COLO668 (cell line): ENCODE measurements around the gene RALA.
"Not testable (repeated sequence)": the region's sequence is repeated elsewhere in the genome, so short reads cannot be mapped to it uniquely, and the experiment has no call there.

Source experiments
- DNase-seq: peaks from one replicate; lab custom pipeline; 2025; ENCODE audit not compliant: unreplicated experiment; lab: John Stamatoyannopoulos, UW

Gene RALA

DNA sequence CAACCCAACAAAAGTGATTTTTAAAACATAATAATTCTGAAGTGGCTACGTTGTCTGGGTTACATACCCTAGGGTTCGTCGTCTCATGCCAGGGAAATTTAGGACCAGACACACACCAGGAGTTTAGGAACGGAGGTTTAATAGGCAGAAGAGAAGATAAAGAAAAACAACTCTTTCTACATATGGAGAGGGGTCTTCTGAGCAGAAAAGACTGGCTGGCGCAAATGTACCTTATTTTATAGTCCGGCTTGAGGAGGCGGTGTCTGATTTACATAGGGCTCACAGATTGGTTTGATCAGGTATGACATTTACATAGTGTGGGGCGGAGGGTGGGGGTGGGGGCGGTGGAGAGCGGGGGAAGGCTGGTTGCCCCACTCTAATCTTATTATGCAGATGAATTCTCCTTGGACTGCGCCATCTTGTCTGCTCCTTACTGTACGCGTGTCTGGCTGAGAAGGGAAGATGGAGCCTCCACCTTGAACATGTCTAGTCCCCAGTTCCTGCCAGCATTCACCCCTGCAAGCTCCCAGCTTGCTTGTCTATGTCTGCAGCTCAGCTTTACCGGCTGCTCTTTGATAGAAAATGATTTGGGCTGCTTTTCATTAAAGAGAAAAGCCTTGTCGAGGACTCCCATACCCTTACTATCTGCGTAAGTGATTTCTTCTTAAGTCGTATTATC, 98.7 kb downstream of the RALA start:
- no peak for DNase-seq

DNA sequence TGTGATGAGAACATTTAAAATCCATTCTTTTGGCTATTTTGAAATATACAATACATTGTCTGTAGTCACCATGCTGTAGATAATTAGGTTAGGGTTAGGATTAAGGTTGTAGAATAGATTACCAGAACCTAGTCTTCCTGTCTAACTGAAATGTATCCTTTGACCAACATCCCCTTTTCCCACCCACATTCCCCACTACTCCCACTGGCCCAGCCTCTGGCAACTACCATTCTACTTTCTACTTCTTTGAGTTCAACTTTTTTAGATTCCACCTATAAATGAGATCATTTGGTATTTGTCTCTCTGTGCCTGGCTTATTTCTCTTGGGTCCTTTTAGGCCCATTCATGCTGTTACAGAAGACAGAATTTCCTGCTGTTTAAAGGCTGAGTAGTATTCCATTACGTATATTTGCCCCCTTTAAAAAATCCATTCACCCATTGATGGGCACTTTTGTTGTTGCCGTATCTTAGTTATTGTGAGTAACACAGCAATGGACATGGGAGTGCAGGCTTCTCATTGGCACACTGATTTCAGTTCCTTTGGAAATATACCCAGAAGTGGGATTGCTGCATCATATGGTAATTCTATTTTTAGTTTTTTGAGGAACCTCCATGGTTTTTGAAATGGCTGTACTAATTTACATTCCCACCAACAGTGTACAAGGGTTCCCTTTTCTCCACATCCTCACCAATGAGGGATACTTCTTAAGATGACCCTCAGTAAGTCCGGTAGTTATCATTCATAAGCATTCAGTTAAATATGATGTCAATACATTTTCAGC, 104.0 kb downstream of the RALA start:
- no peak for DNase-seq

- peak; percentile 97 for DNase-seq
Measured at GRCh38 chr7:39732837-39733804, 109.7 kb downstream of the RALA start.

DNA sequence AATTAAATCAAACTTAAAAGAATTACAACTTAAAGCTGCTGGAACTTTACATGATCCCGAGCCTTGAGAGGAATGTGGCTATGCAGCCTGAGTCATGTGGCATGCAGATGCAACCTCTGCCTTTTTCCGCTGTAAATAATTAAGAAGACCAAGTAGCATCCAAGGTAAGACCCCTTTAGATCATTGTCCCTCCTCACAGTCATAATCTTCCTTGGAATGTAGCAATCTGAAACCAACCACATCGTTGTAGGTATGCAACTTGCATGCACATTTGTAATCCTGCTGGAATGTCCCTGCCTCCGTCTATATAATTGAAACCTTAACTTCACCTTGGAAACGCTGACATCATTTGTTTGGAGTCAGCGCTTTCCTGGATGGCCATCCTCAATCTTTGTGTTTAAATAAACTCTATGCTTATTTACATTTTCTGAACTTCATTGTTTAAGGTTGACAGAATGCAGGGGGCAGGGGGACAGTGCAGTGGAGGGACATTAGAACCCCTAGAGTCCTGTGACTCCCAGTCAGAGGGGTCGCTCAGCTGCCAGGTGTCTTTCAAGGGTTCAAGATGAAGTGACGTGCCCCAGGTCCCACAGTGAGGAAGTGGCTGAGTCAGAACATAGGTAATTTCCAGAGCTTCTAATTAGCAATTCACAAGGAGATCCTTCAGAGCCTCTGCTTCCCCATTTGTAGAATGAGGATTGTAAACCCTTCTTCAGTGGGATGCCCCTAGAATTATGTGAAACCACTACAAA, 110.7 kb downstream of the RALA start:
- peak; percentile 61 for DNase-seq

DNA sequence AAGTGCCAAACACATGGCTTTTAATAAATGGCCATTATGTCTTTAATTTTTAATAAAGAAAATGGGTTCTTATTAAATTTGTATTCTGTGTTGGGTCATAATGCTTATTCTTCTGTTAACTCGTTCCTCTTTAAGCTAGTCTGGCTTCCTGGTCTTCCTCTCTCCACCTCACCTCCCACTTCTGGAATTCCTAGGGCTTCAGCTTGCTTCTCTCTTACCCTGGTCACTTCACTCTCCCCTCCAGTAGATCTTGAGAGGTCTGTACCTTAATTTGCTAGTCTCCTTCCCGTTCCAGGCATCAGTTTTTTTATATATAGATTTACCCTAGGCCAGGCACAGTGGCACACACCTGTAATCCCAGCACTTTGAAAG, 111.2 kb downstream of the RALA start:
- no peak for DNase-seq

DNA sequence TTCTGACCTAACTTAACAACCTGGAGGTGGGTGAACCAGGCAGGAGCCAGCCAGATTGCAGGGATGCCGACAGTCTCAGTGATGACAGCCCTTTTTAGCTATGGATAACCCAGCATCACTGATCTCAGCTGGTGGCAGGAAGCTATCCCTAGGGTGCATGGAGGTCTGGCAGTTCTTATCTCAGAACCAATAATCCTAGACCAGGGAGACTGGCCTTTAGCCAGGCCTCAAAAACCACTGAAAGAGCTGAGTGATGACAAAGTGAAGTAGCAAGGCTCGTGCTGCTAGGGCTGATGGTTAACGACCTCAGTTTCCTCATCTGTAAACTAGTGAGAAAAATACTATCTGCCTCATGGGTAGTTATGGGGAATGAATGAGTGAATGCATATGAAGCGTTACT, 112.5 kb downstream of the RALA start:
- DNase-seq, result no peak

DNA sequence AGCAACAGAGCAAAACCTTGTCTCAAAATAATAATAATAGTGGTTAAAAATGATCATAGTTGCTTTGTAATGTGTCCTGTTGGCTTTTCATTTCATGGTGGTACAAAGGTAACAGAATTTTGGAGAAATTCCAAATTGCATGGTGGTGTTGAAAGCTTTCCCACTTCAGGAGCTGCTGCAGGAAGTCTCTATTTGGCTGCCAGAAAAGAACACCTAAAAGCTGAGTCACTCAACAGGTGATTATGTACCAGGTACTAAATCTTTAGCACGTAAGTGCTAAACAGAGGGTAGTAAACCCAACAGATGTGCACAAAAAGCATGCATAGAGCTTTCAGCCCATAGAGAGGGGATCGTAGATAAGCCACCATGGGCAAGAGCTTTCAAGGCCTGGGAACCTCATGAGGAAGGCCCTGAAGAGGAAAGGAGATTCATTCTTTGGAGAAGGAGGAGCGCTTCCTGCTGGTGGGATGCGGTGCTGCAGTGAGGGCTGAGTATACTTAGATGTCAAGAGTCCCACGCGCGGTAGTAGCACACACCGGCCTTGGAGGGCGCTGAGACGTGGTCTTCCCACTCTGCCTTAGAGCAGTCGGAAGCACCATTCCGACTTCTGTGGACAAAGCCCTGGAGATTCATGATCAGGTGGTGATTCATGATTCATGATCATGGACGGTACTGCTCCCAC, 118.7 kb downstream of the RALA start:
- peak; percentile 56 for DNase-seq

- no peak for DNase-seq
Measured at GRCh38 chr7:39744620-39745019, 121.2 kb downstream of the RALA start.

GRCh38 chr7:39745320-39745719, 121.9 kb downstream of the RALA start:
- DNase-seq, result no peak

GRCh38 chr7:39746103-39746819, 122.9 kb downstream of the RALA start:
- peak; percentile 84 for DNase-seq

DNA sequence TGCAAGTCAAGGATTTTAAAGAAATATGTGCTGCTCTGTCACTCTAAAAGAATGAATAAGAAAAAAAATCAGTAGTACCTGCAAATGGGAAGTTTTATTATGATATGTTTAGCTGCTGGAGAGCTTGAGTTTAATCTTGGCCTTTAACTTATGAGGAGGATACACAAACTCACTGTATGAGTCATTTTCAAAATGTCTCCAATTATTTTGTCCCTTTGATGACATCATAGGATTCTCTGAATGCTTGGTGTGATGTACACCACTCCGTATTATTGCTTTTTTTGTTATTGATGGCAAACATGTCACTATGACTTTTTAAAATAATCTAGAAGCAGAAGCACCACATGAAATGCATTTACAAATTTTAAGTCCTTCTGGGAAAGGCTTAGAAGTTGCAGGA, 125.8 kb downstream of the RALA start:
- no peak for DNase-seq

DNA sequence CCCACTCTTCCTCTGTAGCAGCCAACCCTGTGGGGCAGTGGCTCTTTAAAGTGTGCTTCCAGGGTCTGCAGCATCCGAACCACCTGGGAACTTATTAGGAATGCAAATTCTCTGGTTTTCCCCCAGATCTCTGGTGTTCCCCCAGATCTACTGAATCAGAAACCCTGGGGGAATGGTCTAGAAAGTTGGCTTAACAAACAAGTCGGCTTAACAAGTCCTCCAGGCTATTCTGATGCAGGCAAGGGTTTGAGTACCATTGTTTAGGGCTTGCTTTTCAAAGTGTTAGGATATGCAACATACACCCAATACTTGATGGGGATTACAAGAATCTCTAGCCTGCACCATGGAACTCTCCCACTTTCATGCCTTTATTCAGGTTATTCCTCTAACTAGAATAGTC, 126.3 kb downstream of the RALA start:
- no peak for DNase-seq

GRCh38 chr7:39750253-39751077, 127.1 kb downstream of the RALA start:
- DNase-seq, result no peak

GRCh38 chr7:39753237-39753636, 129.9 kb downstream of the RALA start:
- DNase-seq, result not testable (repeated sequence)

GRCh38 chr7:39753823-39754325, 130.5 kb downstream of the RALA start:
- no peak for DNase-seq

DNA sequence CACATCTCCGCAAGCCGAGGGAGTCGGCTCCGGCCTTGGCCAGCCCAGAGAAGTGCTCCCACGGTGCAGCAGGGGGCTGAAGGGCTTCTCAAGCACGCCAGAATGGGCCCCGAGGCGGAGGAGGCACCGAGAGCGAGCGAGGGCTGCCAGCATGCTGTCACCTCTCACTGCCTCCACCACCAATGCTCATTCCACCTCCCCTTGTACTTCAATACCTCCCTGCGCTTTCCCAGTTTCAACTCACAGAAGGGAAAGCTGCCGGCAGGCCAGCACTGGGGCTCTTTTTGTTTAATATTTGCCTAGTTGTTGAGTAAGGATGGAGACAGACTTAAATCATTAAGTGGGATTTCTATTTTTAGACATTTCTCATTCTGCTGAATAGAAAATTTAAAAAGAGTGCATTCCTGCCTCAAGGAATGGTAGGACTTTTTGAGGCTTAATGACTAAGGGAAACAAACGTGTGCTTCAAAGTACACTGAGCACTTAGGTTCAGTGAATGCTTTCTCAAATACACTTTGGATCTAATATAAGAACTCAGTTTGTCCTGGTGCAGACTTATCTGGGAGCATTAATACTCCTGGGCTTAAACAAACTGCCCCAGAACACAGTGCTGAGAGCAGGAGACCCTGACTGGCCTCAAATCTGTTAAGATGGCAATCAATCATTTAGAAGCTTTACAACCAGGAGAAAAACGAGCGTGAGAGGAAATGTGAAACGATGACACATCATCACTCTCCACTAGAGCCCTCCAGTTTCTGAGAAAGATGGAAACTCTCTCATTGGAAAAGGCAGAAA, 131.2 kb downstream of the RALA start:
- no peak for DNase-seq

GRCh38 chr7:39757604-39758003, 134.2 kb downstream of the RALA start:
- DNase-seq, result no peak
